Measurements from ENCODE around the gene COX19.

Gene COX19

GRCh38 chr7:982511-983003 is 7.2 kb upstream of the COX19 start:
- TF ChIP-seq CTCF (conservative IDR thresholded peaks at IDR 0.05): no peak
- peak overlapping the region; percentile 86 for H3K27ac ChIP-seq

- TF ChIP-seq CTCF (conservative IDR thresholded peaks at IDR 0.05): no peak
These were observed 6.6 kb upstream of the COX19 start for GRCh38 chr7:981793-982510.

GRCh38 chr7:979886-980571 is 4.7 kb upstream of the COX19 start:
- TF ChIP-seq CTCF (conservative IDR thresholded peaks at IDR 0.05): no peak
- H3K27ac ChIP-seq: peak overlapping the region; percentile 86

More at GRCh38 chr7:981793-982510, 6.6 kb upstream of the COX19 start:
- H3K27ac ChIP-seq: peak overlapping the region; percentile 86

GRCh38 chr7:979151-979550 is 3.8 kb upstream of the COX19 start:
- H3K27ac ChIP-seq: no peak overlapping the region
- TF ChIP-seq CTCF (conservative IDR thresholded peaks at IDR 0.05): no peak

- TF ChIP-seq CTCF (conservative IDR thresholded peaks at IDR 0.05): no peak
- H3K27ac ChIP-seq: peak overlapping the region; percentile 72
These were observed 3.2 kb upstream of the COX19 start for GRCh38 chr7:978416-979091.

GRCh38 chr7:978049-978346 is 2.6 kb upstream of the COX19 start:
- H3K27ac ChIP-seq: peak overlapping the region; percentile 72
- TF ChIP-seq CTCF (conservative IDR thresholded peaks at IDR 0.05): no peak

GRCh38 chr7:977326-978048 is 2.1 kb upstream of the COX19 start:
- TF ChIP-seq CTCF (conservative IDR thresholded peaks at IDR 0.05): no peak
- peak overlapping the region; percentile 72 for H3K27ac ChIP-seq

All from VCaP (cell line).